RPMI7951 (cell line): ENCODE measurements around the gene ACVR1C. TPM values are rescaled to one million over a fixed set of nuclear protein-coding genes. Genes with fewer than 3 reads are reported as not detected.

Experiments
- DNase-seq: peaks from one replicate; pipeline ENCODE4 v3.0.0-alpha.2; 2012; ENCODE audit warnings: low read depth
- total RNA-seq: library from RNA; depleted of rRNA; stranded (reverse); fragments of >200 nt; shearing (Covaris generic); gene quantifications from 2 replicates; pipeline ENCODE4 v1.2.3, GENCODE V29; 2014; rRNA removed

Gene ACVR1C
- 0.10 and 0.12 TPM in 2 replicates for total RNA-seq

GRCh38 chr2:157628477-157629415 lies at the start of gene ACVR1C:
TSS of gene ACVR1C (minus strand) at chr2:157628864. CDS start at chr2:157628644, 220 bp downstream.
- peak; percentile 60 for DNase-seq

GRCh38 chr2:157677941-157678340 lies 49.3 kb upstream of the ACVR1C start:
- DNase-seq, result no peak

GRCh38 chr2:157672129-157672528 lies 43.5 kb upstream of the ACVR1C start:
- peak; percentile 16 for DNase-seq

GRCh38 chr2:157662401-157662800 lies 33.7 kb upstream of the ACVR1C start:
- no peak for DNase-seq

- DNase-seq, result no peak
Measured at GRCh38 chr2:157661776-157662175, 33.1 kb upstream of the ACVR1C start.

GRCh38 chr2:157657858-157658257 lies 29.2 kb upstream of the ACVR1C start:
- no peak for DNase-seq

GRCh38 chr2:157657101-157657500 lies 28.4 kb upstream of the ACVR1C start:
- DNase-seq, result no peak

GRCh38 chr2:157644776-157645175 lies 16.1 kb upstream of the ACVR1C start:
- DNase-seq, result no peak

GRCh38 chr2:157631861-157632260 lies 3.2 kb upstream of the ACVR1C start:
- no peak for DNase-seq

GRCh38 chr2:157627594-157628476 lies 829 bp downstream of the ACVR1C start:
- DNase-seq, result peak; percentile 9

- DNase-seq, result peak; percentile 31
Measured at GRCh38 chr2:157625296-157625695, 3.4 kb downstream of the ACVR1C start.

GRCh38 chr2:157620956-157621355 lies 7.7 kb downstream of the ACVR1C start:
- DNase-seq, result no peak

- no peak for DNase-seq
Measured at GRCh38 chr2:157611726-157612125, 16.9 kb downstream of the ACVR1C start.

GRCh38 chr2:157611110-157611509 lies 17.6 kb downstream of the ACVR1C start:
- DNase-seq, result no peak

- DNase-seq, result no peak
Measured at GRCh38 chr2:157606534-157606933, 22.1 kb downstream of the ACVR1C start.

- no peak for DNase-seq
Measured at GRCh38 chr2:157603198-157603597, 25.5 kb downstream of the ACVR1C start.

- no peak for DNase-seq
Measured at GRCh38 chr2:157601807-157602206, 26.9 kb downstream of the ACVR1C start.

GRCh38 chr2:157596992-157597681 lies 31.5 kb downstream of the ACVR1C start:
- DNase-seq, result peak; percentile 2

- DNase-seq, result no peak
Measured at GRCh38 chr2:157593411-157593810, 35.3 kb downstream of the ACVR1C start.

- peak; percentile 6 for DNase-seq
Measured at GRCh38 chr2:157592948-157593347, 35.7 kb downstream of the ACVR1C start.

GRCh38 chr2:157592374-157592773 lies 36.3 kb downstream of the ACVR1C start:
- no peak for DNase-seq

- DNase-seq, result no peak
Measured at GRCh38 chr2:157587576-157587975, 41.1 kb downstream of the ACVR1C start.
